Osteocyte (in vitro differentiated cells): ENCODE measurements around the gene DENND2A. TPM values are rescaled to one million over a fixed set of nuclear protein-coding genes. Genes with fewer than 3 reads are reported as not detected.

ENCODE experiments used
- DNase-seq: peaks from one replicate; pipeline ENCODE4 v3.0.0; 2021; ENCODE audit warnings: mixed read lengths; ENCODE audit not compliant: unreplicated experiment; ENCODE audit errors: extremely low spot score
- H3K27ac Mint-ChIP-seq: one replicate; pipeline ENCODE4 v1.8.0; 2021; ENCODE audit warnings: mild to moderate bottlenecking, mixed read lengths; ENCODE audit not compliant: unreplicated experiment
- H3K27me3 Mint-ChIP-seq: one replicate; pipeline ENCODE4 v1.8.0; 2021; ENCODE audit warnings: mixed read lengths; ENCODE audit not compliant: unreplicated experiment
- H3K36me3 Mint-ChIP-seq: one replicate; pipeline ENCODE4 v1.8.0; 2021; ENCODE audit warnings: mixed read lengths; ENCODE audit not compliant: unreplicated experiment
- H3K4me1 Mint-ChIP-seq: one replicate; pipeline ENCODE4 v1.8.0; 2021; ENCODE audit warnings: mixed read lengths; ENCODE audit not compliant: unreplicated experiment
- H3K4me3 Mint-ChIP-seq: one replicate; pipeline ENCODE4 v1.8.0; 2021; ENCODE audit warnings: mild to moderate bottlenecking, moderate library complexity, mixed read lengths; ENCODE audit not compliant: unreplicated experiment
- H3K9me3 Mint-ChIP-seq: one replicate; pipeline ENCODE4 v1.8.0; 2021; ENCODE audit warnings: mixed read lengths; ENCODE audit not compliant: unreplicated experiment
- total RNA-seq: library from RNA; stranded (reverse); gene quantifications from 2 replicates; pipeline ENCODE4 v1.2.1, GENCODE V29; 2021
- TF ChIP-seq, protein P1 (sequence below): fragments of 200-600 bp; sonication (generic); IDR thresholded peaks from 2 replicates; pipeline ENCODE4 v1.5.0; 2021; ENCODE audit warnings: antibody characterized with exemption, mild to moderate bottlenecking, moderate library complexity

The DENND2A gene
- total RNA-seq, 1 donor from 2014 or later, result 53.3 TPM

DNA sequence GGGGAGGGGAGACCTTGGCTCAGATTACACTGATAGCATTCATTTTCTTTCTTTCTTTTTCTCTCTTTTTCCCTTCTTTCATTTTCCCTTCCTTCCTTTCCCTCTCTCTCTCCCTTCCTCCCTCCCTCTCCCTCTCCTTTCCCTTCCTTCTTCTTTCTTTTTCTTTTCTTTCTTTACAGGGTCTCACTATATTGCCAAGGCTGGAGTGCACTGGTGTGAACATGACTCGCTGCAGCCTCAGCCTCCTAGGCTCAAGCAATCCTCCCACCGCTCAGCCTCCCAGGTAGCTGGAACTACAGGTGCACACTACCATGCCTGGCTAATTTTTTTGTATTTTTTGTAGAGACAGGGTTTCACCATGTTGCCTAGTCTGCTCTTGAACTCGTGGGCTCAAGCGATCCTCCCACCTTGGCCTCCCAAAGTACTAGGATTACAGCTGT is 88.4 kb downstream of the DENND2A start:
- TF ChIP-seq, protein P1, sequence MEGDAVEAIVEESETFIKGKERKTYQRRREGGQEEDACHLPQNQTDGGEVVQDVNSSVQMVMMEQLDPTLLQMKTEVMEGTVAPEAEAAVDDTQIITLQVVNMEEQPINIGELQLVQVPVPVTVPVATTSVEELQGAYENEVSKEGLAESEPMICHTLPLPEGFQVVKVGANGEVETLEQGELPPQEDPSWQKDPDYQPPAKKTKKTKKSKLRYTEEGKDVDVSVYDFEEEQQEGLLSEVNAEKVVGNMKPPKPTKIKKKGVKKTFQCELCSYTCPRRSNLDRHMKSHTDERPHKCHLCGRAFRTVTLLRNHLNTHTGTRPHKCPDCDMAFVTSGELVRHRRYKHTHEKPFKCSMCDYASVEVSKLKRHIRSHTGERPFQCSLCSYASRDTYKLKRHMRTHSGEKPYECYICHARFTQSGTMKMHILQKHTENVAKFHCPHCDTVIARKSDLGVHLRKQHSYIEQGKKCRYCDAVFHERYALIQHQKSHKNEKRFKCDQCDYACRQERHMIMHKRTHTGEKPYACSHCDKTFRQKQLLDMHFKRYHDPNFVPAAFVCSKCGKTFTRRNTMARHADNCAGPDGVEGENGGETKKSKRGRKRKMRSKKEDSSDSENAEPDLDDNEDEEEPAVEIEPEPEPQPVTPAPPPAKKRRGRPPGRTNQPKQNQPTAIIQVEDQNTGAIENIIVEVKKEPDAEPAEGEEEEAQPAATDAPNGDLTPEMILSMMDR, result no peak
- H3K4me3 Mint-ChIP-seq, result no peak overlapping the region
- DNase-seq, result no peak
- no peak overlapping the region for H3K27ac Mint-ChIP-seq
- H3K27me3 Mint-ChIP-seq, result no peaks in the 10 kb centered on the region
- H3K9me3 Mint-ChIP-seq, result no peaks in the 10 kb centered on the region
- peaks cover 34% of the 10 kb centered on the region for H3K36me3 Mint-ChIP-seq
- no peaks in the 10 kb centered on the region for H3K4me1 Mint-ChIP-seq

DNA sequence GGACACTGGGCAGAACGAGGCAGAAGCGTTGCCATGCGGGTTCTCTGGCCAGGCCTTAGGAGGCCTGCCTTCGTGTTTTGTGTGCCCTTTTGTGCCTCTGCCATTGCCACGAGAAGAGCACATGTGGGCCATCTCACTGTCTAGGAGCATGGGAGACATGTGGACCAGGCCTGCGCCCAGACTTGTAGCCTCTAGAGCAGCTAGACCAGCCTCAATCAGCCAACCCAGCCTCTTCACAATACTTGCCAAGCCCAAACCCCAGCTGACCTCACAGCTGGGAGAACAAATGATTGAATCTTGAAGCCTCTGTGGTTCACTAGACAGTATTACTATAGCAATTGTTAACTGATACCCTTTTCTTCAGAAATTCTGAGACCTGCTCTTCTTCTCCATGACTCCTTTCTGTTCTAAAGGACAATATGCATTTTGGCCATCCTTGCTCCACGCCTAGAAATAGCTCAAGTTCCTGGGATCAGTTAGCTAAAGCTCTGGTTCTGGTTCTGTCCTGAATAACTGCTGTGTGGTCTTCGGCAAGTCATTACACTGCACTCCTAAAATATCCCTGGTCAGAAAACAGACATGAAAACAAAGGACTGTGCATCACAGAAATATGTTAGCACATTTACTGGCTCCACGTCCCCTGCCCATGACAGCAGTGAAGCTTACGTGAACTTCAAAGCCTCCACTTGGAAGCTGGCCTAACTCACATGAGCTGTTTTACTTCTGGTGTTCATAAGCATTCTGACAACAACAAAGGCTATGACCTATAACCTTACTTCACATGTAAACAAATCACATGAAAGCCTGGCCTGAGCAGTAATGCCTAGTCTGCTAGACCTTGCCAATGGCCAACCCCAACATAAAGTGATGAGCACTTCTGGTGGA is 89.0 kb downstream of the DENND2A start:
- no peak for DNase-seq
- TF ChIP-seq, protein P1, result no peak
- H3K9me3 Mint-ChIP-seq, result no peaks in the 10 kb centered on the region
- no peaks in the 10 kb centered on the region for H3K27me3 Mint-ChIP-seq
- H3K36me3 Mint-ChIP-seq, result peaks cover 34% of the 10 kb centered on the region
- H3K27ac Mint-ChIP-seq, result no peak overlapping the region
- no peaks in the 10 kb centered on the region for H3K4me1 Mint-ChIP-seq
- H3K4me3 Mint-ChIP-seq, result no peak overlapping the region

DNA sequence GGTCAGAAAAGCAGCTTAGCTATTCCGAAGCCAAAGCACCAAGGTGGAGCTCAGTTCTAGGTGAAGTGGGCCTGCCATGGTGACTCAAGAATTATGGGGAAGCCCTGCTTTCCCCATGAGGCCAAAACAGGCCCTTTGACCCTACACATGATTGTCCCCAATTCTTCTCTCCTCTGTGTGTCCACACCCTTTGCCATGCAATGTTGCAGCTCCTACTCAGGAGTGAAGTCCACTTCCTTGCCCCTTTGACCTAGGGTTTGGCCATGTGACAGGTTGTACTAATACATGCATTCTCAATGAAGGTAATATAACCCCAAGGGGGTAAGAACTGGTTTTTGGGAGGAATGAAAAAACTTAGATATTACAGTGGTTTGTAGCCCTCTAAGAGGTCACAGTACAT is 93.7 kb downstream of the DENND2A start:
- no peaks in the 10 kb centered on the region for H3K9me3 Mint-ChIP-seq
- no peak overlapping the region for H3K27ac Mint-ChIP-seq
- no peaks in the 10 kb centered on the region for H3K27me3 Mint-ChIP-seq
- TF ChIP-seq, protein P1, result no peak
- peaks cover 23% of the 10 kb centered on the region for H3K36me3 Mint-ChIP-seq
- DNase-seq, result no peak
- H3K4me1 Mint-ChIP-seq, result peaks cover 13% of the 10 kb centered on the region
- no peak overlapping the region for H3K4me3 Mint-ChIP-seq

DNA sequence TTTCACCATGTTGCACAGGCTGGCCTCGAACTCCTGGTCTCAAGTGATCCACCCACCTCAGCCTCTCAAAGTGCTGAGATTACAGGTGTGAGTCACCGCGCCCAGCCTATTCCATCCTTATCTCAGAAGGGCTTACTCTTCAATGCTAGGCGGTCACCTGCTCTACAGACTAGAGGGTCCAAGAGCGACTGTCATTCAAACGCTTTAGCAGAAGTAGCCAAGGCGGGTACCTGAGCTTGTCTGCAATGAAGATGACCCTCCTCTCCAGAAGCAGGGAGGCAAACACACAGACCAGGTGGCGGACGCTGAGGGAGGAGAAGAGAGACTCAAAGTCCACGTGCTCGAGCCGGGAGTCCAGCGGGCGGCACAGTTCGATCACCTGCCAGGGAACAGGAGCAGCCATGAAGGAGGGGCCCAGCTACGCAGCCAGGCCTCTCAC is 96.2 kb downstream of the DENND2A start:
- H3K27ac Mint-ChIP-seq, result peak overlapping the region; percentile 14
- H3K4me3 Mint-ChIP-seq, result no peak overlapping the region
- H3K4me1 Mint-ChIP-seq, result peaks cover 27% of the 10 kb centered on the region
- no peaks in the 10 kb centered on the region for H3K9me3 Mint-ChIP-seq
- H3K36me3 Mint-ChIP-seq, result peaks cover 29% of the 10 kb centered on the region
- no peak for DNase-seq
- H3K27me3 Mint-ChIP-seq, result no peaks in the 10 kb centered on the region
- TF ChIP-seq, protein P1, result no peak

DNA sequence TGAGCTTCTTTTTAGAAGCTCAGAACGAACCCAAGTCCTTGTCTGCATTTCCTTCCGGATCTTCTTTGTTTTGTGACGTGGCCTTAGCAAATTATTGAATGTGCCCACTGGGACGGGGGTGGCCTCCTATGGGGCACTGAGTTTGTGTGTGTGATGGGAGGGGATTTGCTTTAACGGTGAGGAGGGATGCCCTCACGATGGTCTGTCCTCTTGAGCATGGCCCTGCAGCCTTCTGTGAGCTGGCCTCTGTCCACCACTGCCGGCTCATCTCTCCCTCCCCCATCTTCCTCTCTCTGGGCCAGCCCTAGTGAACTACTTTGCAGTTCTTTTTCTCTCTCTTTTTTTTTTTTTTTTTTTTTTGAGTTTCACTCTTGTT is 98.4 kb downstream of the DENND2A start:
- DNase-seq, result no peak
- TF ChIP-seq, protein P1, result no peak
- H3K36me3 Mint-ChIP-seq, result peaks cover 35% of the 10 kb centered on the region
- H3K9me3 Mint-ChIP-seq, result no peaks in the 10 kb centered on the region
- no peaks in the 10 kb centered on the region for H3K27me3 Mint-ChIP-seq
- H3K4me1 Mint-ChIP-seq, result peaks cover 27% of the 10 kb centered on the region
- H3K27ac Mint-ChIP-seq, result peak overlapping the region; percentile 92
- peak overlapping the region; percentile 62 for H3K4me3 Mint-ChIP-seq
